Astrocyte (in vitro differentiated cells and primary cell): ENCODE data around the gene TRMT2A.

Source experiments
- EZH2 ChIP-seq: IDR thresholded peaks from 2 replicates; pipeline ENCODE4 v1.6.1; 2012; ENCODE audit warnings: mild to moderate bottlenecking, low read length, inconsistent platforms; ENCODE audit not compliant: insufficient read depth
- TF ChIP-seq, protein P1 (sequence below): IDR thresholded peaks from 2 replicates; pipeline ENCODE4 v1.5.1; 2011; ENCODE audit warnings: low read depth, mild to moderate bottlenecking, inconsistent platforms, low read length, moderate library complexity; ENCODE audit not compliant: insufficient read depth

DNA sequence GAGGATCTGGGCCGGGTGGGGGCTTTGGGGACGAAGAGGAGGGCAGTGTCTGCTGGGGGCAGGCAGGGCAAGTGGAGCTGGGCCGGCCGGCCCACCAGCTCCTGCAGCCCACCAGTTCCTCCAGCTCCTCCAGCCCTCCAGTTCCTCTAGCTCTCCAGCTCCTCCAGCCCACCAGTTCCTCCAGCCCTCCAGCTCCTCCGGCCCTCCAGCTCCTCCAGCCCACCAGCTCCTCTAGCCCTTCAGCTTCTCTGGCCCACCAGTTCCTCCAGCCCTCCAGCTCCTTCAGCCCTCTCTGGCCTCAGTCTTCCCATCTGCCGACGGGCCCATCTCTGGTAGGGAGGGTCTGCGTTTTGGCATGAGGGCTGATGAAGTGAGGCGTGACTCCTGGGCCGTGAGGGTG lies 43.0 kb upstream of the TRMT2A start:
- TF ChIP-seq, protein P1, sequence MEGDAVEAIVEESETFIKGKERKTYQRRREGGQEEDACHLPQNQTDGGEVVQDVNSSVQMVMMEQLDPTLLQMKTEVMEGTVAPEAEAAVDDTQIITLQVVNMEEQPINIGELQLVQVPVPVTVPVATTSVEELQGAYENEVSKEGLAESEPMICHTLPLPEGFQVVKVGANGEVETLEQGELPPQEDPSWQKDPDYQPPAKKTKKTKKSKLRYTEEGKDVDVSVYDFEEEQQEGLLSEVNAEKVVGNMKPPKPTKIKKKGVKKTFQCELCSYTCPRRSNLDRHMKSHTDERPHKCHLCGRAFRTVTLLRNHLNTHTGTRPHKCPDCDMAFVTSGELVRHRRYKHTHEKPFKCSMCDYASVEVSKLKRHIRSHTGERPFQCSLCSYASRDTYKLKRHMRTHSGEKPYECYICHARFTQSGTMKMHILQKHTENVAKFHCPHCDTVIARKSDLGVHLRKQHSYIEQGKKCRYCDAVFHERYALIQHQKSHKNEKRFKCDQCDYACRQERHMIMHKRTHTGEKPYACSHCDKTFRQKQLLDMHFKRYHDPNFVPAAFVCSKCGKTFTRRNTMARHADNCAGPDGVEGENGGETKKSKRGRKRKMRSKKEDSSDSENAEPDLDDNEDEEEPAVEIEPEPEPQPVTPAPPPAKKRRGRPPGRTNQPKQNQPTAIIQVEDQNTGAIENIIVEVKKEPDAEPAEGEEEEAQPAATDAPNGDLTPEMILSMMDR: no peak
- TF ChIP-seq EZH2: no peak
